OCI-LY1 (cell line): ENCODE results near the gene FAM222A.

Source experiments
- H2AFZ ChIP-seq: fragments of 200-600 bp; sonication (generic), shearing (Covaris generic); 2 replicates; pipeline ENCODE4 v1.6.0; 2014; ENCODE audit warnings: antibody characterized with exemption, mild to moderate bottlenecking, low read length
- H3F3A ChIP-seq: fragments of 200-600 bp; sonication (generic), shearing (Covaris generic); 2 replicates; pipeline ENCODE4 v1.6.0; 2014; ENCODE audit warnings: mild to moderate bottlenecking, antibody characterized with exemption, low read length, moderate library complexity; ENCODE audit not compliant: insufficient read depth
- H3K27ac ChIP-seq: fragments of 200-600 bp; sonication (generic); 2 replicates; pipeline ENCODE4 v1.5.1; 2014; ENCODE audit warnings: low read length, mixed run types, mild to moderate bottlenecking, low read depth; ENCODE audit not compliant: poor library complexity, severe bottlenecking
- H3K27me3 ChIP-seq: fragments of 200-600 bp; sonication (generic); 2 replicates; pipeline ENCODE4 v1.6.0; 2014; ENCODE audit warnings: antibody characterized with exemption, mild to moderate bottlenecking, low read length, moderate library complexity; ENCODE audit not compliant: insufficient read depth
- H3K36me3 ChIP-seq: fragments of 200-600 bp; sonication (generic); 2 replicates; pipeline ENCODE4 v1.6.1; 2014; ENCODE audit warnings: mild to moderate bottlenecking, antibody characterized with exemption, low read length, moderate library complexity, mixed read lengths; ENCODE audit not compliant: insufficient read depth
- H3K4me1 ChIP-seq: fragments of 200-600 bp; sonication (generic); 2 replicates; pipeline ENCODE4 v1.5.1; 2014; ENCODE audit warnings: mild to moderate bottlenecking, low read length, moderate library complexity; ENCODE audit not compliant: insufficient read depth, severe bottlenecking
- H3K4me2 ChIP-seq: fragments of 200-600 bp; sonication (generic), shearing (Covaris generic); 2 replicates; pipeline ENCODE4 v1.6.1; 2014; ENCODE audit warnings: low read length
- H3K4me3 ChIP-seq: fragments of 200-600 bp; sonication (generic); 2 replicates; pipeline ENCODE4 v1.5.1; 2014; ENCODE audit warnings: low read length, low read depth, mild to moderate bottlenecking, mixed read lengths; ENCODE audit not compliant: poor library complexity, severe bottlenecking
- H3K79me2 ChIP-seq: fragments of 200-600 bp; shearing (Covaris generic); 2 replicates; pipeline ENCODE4 v1.6.1; 2016; ENCODE audit warnings: mixed run types, low read length, mixed read lengths; ENCODE audit not compliant: insufficient read depth
- H3K9ac ChIP-seq: fragments of 200-600 bp; sonication (generic), shearing (Covaris generic); 2 replicates; pipeline ENCODE4 v1.6.1; 2014; ENCODE audit warnings: mild to moderate bottlenecking, low read length, mixed read lengths
- H3K9me2 ChIP-seq: fragments of 200-600 bp; sonication (generic), shearing (Covaris generic); 2 replicates; pipeline ENCODE4 v1.6.1; 2014; ENCODE audit warnings: low read depth, mild to moderate bottlenecking, low read length, mixed read lengths
- H3K9me3 ChIP-seq: fragments of 200-600 bp; shearing (Covaris generic); 2 replicates; pipeline ENCODE4 v1.6.1; 2014; ENCODE audit warnings: low read length, mixed read lengths
- H4K20me1 ChIP-seq: fragments of 200-600 bp; sonication (generic), shearing (Covaris generic); 2 replicates; pipeline ENCODE4 v1.6.0; 2016; ENCODE audit warnings: mild to moderate bottlenecking, low read length; ENCODE audit not compliant: insufficient read depth
- EZH2 ChIP-seq: fragments of 200-600 bp; sonication (generic), shearing (Covaris generic); IDR thresholded peaks from 2 replicates; pipeline ENCODE4 v1.8.0; 2017; ENCODE audit warnings: borderline replicate concordance, mixed run types, mild to moderate bottlenecking, antibody characterized with exemption, low read length, moderate library complexity, mixed read lengths
- TF ChIP-seq, protein P1 (sequence below): fragments of 200-600 bp; sonication (generic), shearing (Covaris generic); IDR thresholded peaks from 2 replicates; pipeline ENCODE4 v1.5.1; 2017; ENCODE audit warnings: mild to moderate bottlenecking, antibody characterized with exemption, low read length, moderate library complexity, mixed read lengths

The FAM222A gene

DNA sequence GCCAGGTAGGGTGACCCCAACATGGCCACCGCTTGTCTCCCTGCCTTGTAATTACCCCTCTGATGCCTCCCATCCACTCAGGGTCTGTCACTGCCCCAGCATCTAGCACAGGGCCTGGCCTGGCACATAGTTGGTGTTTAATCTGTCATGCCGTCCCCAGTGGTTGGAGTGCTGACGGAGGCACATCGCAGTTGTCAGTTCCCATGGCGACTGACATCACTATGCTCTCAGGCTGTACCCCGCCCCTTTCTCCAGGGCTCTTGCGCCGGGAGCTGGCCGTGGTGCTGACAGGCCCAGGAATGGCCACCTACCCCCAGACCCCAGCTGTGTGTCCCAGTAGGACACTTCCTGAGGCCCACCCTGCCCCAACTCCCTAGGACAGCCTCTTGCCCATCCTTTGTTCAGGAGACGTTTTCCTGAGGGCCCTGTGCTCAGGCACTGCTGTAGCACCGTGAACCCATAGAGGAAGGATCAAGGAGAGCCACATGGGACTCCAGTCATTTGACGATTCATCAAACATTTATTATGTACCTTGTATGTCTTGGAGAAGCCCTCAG lies 23.0 kb downstream of the FAM222A start:
- Histone ChIP-seq H4K20me1 (no peaks in the 10 kb centered on the region), H3K9ac (no peak overlapping the region), H3K9me2 (no peaks in the 10 kb centered on the region)

DNA sequence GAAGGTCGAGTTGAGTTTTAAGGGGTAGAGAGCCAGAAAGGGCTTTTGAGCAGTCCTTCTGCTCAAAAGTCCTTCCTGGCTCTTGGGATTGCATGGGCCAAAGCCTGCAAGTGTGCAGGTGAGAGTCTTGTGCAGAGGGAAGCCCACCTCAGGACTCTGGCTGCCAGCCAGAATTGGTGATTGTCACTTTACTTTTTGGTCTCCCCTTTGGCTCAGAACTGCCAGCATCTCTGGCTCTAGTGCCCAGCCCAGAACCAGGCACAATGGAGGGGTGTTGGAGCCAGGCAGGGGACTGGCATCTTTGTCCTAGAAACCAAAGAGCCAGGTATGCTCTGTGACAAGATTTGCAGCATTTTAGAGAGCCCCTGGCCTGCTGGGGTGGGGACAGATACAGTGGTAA lies 23.5 kb downstream of the FAM222A start:
- no peaks in the 10 kb centered on the region for H3K36me3 ChIP-seq
- H3K27me3 ChIP-seq = no peaks in the 10 kb centered on the region
- no peak overlapping the region for H3K4me2 ChIP-seq
- H3K4me3 ChIP-seq = no peak overlapping the region
- TF ChIP-seq, protein P1, sequence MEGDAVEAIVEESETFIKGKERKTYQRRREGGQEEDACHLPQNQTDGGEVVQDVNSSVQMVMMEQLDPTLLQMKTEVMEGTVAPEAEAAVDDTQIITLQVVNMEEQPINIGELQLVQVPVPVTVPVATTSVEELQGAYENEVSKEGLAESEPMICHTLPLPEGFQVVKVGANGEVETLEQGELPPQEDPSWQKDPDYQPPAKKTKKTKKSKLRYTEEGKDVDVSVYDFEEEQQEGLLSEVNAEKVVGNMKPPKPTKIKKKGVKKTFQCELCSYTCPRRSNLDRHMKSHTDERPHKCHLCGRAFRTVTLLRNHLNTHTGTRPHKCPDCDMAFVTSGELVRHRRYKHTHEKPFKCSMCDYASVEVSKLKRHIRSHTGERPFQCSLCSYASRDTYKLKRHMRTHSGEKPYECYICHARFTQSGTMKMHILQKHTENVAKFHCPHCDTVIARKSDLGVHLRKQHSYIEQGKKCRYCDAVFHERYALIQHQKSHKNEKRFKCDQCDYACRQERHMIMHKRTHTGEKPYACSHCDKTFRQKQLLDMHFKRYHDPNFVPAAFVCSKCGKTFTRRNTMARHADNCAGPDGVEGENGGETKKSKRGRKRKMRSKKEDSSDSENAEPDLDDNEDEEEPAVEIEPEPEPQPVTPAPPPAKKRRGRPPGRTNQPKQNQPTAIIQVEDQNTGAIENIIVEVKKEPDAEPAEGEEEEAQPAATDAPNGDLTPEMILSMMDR = no peak
- no peak for TF ChIP-seq EZH2
- no peaks in the 10 kb centered on the region for H4K20me1 ChIP-seq
- no peaks in the 10 kb centered on the region for H3F3A ChIP-seq
- no peak overlapping the region for H3K9ac ChIP-seq
- no peak overlapping the region for H3K27ac ChIP-seq
- H2AFZ ChIP-seq = no peak overlapping the region
- H3K9me2 ChIP-seq = no peaks in the 10 kb centered on the region
- no peaks in the 10 kb centered on the region for H3K79me2 ChIP-seq
- no peaks in the 10 kb centered on the region for H3K4me1 ChIP-seq
- H3K9me3 ChIP-seq = no peaks in the 10 kb centered on the region

More for the DNA sequence above, 23.0 kb downstream of the FAM222A start:
- no peaks in the 10 kb centered on the region for H3K79me2 ChIP-seq
- no peak overlapping the region for H3K4me3 ChIP-seq
- H3K9me3 ChIP-seq = no peaks in the 10 kb centered on the region
- no peak overlapping the region for H2AFZ ChIP-seq
- H3K27me3 ChIP-seq = no peaks in the 10 kb centered on the region
- no peaks in the 10 kb centered on the region for H3F3A ChIP-seq
- H3K36me3 ChIP-seq = no peaks in the 10 kb centered on the region
- H3K27ac ChIP-seq = no peak overlapping the region
- H3K4me2 ChIP-seq = no peak overlapping the region
- no peaks in the 10 kb centered on the region for H3K4me1 ChIP-seq
- TF ChIP-seq EZH2 = no peak
- TF ChIP-seq, protein P1 = no peak

GRCh38 chr12:109737631-109738030 lies 24.0 kb downstream of the FAM222A start:
- no peak overlapping the region for H3K4me3 ChIP-seq
- no peaks in the 10 kb centered on the region for H4K20me1 ChIP-seq
- no peaks in the 10 kb centered on the region for H3F3A ChIP-seq
- TF ChIP-seq, protein P1 = no peak
- TF ChIP-seq EZH2 = no peak
- no peaks in the 10 kb centered on the region for H3K4me1 ChIP-seq
- H3K9me3 ChIP-seq = no peaks in the 10 kb centered on the region
- H3K4me2 ChIP-seq = no peak overlapping the region
- no peaks in the 10 kb centered on the region for H3K27me3 ChIP-seq
- H3K27ac ChIP-seq = no peak overlapping the region
- H2AFZ ChIP-seq = no peak overlapping the region
- no peaks in the 10 kb centered on the region for H3K36me3 ChIP-seq
- H3K79me2 ChIP-seq = no peaks in the 10 kb centered on the region
- no peaks in the 10 kb centered on the region for H3K9me2 ChIP-seq
- H3K9ac ChIP-seq = no peak overlapping the region
